GM18511 (cell line): Measurements from ENCODE around the gene IQCE.

Experiments
- ATAC-seq: cut with Tn5 transposase; IDR thresholded peaks from one replicate; pipeline ENCODE4 v1.9.1; 2021; ENCODE audit warnings: mild to moderate bottlenecking, moderate library complexity; ENCODE audit not compliant: unreplicated experiment

Gene IQCE

DNA sequence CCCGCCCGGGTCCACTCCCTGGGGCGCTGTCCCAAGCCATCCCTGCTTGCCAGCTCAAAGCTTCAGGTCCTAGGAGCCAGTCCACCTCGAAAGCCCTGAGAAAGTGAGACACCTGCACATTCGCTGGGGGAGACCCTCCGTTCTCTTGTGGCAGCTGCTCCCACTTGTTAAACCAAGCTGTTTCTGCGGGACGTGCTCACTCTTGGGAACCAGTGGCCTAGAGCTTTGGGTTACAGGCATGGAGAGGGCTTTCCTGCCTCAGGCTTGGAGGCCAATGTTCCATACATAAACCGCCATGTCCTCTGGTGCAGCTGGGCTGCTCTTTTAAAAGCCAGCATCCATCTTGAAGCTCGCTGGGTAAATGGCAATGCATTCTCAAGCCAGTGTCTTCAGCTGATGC, 53.1 kb downstream of the IQCE start:
- ATAC-seq, result no peak

DNA sequence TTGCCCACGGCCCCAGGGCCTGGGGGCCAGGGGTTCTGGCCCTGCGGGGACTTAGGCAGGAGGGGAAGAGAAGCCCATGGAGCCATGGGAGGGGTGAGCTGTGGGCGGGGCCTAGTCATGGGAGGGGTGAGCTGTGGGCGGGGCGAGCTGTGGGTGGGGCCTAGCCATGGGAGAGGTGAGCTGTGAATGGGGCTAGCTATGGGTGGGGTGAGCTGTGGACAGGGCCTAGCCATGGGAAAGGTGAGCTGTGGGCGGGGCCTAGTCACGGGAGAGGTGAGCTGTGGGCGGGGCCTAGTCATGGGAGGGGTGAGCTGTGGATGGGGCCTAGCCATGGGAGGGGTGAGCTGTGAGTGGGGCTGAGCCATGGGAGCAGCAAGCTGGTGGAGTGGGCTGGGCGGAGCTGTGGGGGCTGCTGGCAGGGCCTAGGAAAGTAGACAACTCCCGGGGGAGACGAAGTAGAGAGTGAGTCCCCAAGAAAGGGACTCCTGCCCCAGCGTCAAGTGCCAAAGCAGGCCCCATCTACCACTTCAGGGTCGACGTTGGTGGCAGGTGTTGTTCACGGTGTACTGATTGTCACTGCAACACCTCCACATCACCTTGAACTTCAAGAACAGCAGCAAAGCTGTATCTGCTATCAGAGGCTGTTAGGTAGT, 53.8 kb downstream of the IQCE start:
- no peak for ATAC-seq

DNA sequence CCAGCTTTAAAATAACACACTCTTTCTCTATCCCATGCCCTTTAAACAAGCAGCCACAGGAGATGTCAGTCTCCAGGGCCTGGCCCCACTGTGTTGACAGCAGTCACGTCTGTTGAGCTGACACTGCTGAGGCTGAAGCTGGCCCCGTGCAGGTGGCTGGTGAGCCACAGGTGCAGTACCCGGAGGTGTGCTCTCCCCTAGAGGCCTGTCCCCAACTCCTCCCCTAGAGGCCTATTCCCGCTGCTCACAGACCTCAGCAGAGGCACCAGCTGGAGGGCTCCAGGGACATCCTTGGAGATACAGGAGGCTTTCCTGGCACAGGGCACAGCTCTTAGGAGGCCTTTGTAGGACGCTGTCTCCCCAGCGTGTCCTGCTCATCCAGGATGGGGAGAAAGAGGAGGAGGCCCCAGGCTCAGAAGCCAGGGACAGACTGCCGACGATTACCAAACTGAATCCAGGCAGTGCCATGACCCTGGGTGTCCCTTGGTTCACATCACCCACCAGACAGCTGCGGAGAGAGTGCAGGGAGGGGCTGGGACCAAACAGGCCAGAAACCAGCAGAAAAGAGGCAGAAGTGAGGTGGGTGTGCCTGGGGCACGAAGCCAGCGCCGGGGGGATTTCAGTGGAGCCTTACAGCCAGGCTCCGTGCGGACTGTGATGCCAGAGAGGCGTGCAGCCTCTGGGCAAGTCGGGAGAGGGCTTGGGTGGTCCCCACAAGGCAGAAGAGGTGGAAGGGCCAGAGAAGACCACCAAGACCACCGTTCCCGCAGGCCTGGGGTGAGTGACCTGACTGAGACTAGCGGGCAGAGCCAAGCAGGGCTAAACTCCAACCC, 54.5 kb downstream of the IQCE start:
- ATAC-seq, result no peak

DNA sequence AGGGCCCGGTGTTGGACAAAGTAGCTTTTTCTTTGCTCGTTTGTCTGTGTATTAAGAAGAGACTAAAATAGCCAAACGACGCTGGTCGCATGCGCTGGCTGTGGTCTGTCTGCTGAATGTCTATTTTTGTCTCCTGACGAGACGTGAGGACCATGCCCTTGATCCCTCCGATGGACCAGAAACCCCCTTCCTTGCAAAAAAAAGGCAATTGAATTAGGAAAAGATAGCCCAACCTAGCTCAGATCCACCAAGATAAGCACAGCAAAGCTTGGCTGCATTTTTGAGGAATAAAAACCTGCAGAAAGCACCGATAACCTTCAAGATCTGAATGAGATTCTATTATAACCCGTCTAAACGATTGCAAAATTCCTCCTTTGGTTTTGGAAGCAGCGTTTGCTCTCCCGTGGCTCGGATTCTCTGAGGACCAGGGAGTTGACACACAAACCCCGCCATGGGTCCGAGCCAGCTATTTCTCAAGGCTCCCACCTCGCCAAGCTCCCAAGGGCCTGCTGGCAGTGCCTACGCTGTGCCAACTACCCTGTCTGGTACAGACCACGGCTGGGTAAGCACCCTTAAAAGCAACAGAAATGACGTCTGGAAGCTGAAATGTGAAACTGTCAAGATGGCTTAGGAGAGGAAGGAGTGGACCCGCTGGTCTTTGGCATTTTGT, 55.3 kb downstream of the IQCE start:
- no peak for ATAC-seq

DNA sequence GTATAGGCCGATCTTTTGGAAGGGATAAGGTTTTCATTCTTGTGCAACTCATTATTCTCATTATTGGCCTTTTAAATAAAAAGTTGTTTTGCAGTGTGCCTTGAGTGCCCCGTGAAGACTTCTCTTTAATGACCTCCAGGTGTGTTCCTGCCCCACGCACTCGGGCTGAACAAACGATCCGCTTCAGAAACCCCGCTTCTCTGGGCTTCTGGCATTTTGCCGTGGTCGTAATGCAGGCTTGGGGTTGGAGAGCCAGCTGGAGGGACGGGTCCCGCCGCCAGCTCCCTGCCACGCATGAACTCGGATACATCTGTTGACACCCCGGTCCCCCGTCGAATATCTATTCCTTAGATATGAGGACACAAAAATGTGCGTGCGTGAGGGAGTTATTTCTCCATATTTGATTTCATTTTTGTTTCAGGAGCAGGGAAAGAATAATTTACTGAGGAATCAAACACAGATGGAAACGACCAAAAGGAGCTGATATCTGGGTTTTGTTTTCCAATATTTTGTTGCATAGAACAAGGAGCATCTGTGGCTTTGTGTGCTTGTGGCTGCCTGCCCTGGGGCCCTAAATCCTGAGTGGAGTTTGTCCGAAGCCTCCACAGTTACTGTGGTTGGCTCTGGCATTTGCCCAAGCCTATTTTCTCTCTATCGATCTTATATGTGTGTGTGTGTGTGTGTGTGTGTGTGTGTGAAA, 56.0 kb downstream of the IQCE start:
- ATAC-seq, result no peak

DNA sequence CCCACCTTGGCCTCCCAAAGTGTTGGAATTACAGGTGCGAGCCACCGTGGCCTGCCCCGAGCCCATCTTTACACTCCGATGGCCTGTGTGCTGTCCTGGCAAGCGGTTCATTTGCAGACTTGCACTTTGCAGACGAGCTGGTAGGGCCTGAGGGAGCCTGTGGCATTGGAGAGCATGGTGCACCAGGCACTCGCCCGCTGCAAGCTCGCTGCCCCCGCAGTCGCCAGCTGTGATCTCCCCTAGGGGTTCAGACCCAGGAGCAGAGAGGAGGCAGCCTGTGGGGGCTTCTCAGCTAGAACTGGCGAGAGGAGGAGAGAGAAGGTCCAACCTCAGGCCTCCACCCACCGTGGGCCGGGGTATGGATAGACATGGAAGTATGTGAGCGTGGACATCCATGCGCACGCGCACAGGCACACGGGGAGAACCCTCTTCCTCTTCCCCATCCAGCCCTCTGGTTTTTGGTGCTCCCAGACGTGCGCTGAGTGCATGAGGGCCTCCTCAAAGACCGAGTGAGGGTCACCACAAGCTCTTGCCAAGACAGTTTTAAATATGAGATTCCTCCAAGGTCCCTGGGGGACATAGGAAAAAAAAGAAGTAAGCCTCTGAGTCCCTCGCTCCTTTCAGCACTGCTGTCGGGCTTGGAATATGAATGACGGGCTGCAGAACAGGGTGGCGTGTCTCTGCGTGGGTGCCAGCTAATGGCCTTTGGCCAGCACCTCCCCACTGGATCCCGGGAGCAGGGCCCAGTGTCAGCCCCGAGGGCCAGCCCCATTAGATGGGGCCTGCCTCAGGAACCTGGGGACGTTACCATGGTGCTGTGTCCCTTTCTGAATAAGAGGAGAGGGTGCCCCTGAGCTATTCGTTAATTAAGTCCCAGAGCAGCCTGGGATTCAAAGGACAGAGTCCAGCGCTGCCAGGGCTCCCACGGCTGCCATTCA, 57.9 kb downstream of the IQCE start:
- no peak for ATAC-seq

DNA sequence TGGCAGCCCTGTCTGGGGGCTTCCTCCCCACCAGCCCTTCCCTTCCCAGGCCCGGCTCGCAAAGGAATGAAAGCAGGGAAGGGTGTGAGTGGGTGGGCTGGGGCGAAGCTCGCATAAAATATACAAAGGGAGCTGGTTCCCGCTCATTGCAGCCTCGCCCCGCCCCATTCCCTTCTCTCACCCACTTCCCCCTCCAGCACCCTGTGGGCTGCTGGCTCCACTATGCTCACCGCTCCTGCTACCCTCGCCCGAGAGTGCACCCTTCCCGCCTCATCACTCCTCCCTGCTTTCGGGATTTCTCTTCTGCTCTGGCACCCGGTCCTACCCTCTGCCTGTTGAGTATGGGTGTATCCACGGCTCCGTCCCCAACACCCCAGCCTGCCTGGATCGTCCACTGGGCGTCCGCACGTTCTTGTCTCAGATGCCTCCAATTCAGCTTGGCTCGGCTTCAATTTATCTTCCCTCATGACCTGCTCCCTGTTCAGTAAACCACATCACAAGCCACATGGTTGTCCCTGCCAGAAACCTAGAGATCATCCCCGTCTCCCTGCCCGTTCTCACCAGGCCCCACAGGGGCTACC, 58.6 kb downstream of the IQCE start:
- no peak for ATAC-seq

DNA sequence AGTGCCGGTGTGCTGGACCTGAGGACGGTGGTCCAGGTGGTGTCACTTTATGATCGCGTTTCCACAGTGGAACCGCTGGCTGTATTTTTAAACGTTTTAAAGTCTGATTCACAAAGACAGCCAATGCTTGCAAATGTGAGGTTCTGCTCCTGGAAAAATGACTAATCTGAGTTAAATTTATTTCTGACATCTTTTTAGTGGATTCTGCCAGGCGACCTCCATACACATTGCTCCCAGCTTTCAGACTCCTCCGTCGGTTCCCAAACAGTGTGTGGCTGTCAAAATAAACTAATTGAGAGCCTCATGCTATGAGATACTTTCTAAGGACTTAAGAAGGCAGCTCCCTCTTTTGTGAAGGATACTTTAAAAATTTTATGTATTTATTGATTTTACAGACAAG, 60.3 kb downstream of the IQCE start:
- no peak for ATAC-seq

DNA sequence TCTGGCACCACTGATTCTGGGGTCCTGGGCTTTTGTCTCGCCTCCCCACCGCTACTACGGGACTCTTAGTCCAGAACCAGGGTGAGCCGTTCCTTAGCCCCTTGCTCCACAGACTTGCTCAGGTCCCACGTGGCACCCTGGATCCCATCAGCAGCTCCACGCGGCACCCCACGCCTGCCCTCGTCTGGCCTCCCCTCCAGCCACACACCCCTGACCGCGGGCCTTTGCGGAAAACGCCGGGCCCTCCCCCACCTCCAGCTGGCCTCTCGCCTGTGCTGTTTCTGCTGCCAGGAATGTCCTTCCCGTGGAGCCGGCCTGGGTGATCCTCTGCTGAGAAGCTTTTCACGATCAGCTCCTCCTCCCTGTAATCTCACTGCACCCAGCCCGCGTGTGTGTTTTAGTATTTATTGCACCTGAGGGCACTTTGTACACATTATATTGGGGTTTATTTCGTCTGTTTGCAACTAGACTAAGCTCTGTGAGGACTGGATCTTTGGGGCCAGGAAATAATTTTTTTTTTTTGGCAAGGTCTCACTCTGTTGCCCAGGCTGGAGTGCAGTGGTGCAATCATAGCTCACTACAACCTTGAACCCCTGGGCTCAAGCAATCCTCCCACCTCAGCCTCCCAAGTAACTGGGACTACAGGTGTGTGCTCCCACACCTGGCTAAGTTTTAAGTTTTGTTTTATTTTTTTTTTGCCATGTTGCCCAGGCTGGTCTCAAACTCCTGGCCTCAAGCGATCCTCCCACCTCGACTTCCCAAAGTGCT, 62.5 kb downstream of the IQCE start:
- no peak for ATAC-seq

- no peak for ATAC-seq
Measured at GRCh38 chr7:2621948-2622640, 63.3 kb downstream of the IQCE start.

- no peak for ATAC-seq
Measured at GRCh38 chr7:2622869-2623697, 64.3 kb downstream of the IQCE start.

DNA sequence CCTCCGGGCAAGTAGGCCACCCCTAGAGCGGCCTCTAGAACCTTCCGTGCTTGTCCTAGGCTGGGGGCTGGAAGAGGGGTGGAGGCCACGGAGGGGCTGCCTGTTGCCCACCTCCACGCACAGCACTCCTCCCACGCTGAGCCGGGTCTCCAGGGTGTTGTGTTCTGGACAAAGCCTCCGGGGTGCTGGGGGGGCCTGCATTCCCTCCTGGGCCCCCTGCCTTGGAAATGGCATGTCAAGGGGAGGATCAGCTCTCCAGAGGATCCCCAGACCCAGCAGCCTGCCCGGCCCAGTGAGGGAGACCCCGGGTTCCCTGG, 64.9 kb downstream of the IQCE start:
- ATAC-seq, result no peak

DNA sequence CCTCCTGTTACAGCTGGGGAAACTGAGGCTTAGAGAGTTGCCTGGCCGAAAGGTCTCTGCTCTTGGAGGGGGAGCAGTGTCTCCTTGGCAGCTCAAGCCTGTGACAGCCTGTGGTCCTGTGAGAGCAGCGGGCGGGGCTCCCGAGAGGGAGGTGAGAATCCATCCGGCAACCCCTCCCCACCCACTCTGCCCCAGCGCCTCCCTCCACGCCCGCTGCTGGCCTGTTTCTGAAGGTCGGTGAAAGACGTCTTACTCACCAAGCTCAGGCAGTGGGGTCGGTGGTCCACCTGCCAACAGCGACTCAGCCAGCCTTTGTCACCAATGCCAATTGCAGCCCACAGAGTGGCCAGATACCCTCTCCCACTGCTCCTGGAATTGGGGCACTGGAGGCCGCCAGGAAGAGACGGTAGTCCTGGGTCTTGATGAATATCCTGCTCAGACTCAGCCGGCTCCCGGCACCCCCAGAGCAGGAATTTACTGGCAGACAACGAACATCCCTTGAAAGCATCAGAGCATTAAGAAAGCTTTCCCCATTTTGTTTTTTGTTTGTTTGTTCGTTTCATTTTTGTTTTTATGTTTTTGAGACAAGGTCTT, 65.6 kb downstream of the IQCE start:
- no peak for ATAC-seq

- ATAC-seq, result no peak
Measured at GRCh38 chr7:2626498-2627117, 67.8 kb downstream of the IQCE start.

DNA sequence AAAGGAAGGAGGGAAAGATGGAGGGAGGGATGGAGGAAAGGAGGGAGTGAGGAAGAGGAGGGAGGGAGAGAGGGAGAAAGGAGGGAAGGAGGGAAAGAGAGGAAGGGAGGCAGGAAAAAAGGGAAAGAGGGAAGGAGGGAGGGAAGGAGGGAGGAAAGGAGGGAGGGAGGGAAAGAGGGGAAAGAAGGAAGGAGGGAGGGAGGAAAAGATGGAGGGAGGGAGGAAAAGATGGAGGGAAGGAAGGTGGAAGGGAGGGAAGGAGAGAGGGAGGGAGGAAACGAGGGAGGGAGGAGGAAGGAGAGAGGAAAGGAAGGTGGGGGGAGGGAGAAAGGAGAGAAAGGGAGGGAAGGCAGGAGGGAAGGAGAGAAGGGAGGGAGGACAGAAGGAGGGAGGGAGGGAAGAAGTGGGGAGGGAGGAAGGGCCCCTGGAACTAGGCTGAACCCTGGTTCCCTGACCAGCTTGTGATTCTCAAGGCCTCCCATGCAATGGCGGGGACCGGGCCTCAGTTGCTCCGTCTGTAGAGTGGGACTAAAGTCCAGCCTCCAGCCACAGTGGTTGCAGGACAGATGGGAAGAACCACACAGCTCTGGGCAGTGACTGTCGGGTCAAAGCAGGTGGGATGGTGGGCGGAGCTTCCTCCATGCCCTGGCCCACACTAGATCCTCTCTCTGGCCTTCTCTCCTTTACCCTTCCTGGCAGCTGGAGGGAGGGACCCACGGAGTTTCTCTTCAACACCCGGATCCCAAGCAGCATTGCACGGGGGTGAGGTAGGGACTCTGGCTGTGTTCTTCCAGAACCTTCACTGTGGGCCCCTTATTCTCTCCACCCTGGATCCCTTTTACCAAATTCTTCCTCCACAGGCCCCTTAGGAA, 68.7 kb downstream of the IQCE start:
- ATAC-seq, result no peak

- ATAC-seq, result no peak
Measured at GRCh38 chr7:2628130-2628482, 69.3 kb downstream of the IQCE start.
